ENCODE data around the gene JPH2.
"Not testable (repeated sequence)": the region's sequence is repeated elsewhere in the genome, so short reads cannot be mapped to it uniquely, and the experiment has no call there.

JPH2 gene

GRCh38 chr20:44159711-44160110 lies 27.3 kb downstream of the JPH2 start:
- no peak overlapping the region for H3K4me3 ChIP-seq (ENCODE audit: low read depth, low read length)

- H3K4me3 ChIP-seq (ENCODE audit: low read depth, low read length), result no peak overlapping the region
Measured at GRCh38 chr20:44159125-44159524, 27.9 kb downstream of the JPH2 start.

GRCh38 chr20:44157061-44157460 lies 29.9 kb downstream of the JPH2 start:
- H3K4me3 ChIP-seq (ENCODE audit: low read depth, low read length), result no peak overlapping the region

GRCh38 chr20:44154521-44155001 lies 32.4 kb downstream of the JPH2 start:
- no peak overlapping the region for H3K4me3 ChIP-seq (ENCODE audit: low read depth, low read length)

- no peak overlapping the region for H3K4me3 ChIP-seq (ENCODE audit: low read depth, low read length)
Measured at GRCh38 chr20:44153636-44154043, 33.3 kb downstream of the JPH2 start.

GRCh38 chr20:44151621-44152416 lies 35.2 kb downstream of the JPH2 start:
- no peak overlapping the region for H3K4me3 ChIP-seq (ENCODE audit: low read depth, low read length)

GRCh38 chr20:44146272-44146671 lies 40.7 kb downstream of the JPH2 start:
- H3K4me3 ChIP-seq (ENCODE audit: low read depth, low read length), result no peak overlapping the region

- no peak overlapping the region for H3K4me3 ChIP-seq (ENCODE audit: low read depth, low read length)
Measured at GRCh38 chr20:44145131-44145775, 41.7 kb downstream of the JPH2 start.

- H3K4me3 ChIP-seq (ENCODE audit: low read depth, low read length), result no peak overlapping the region
Measured at GRCh38 chr20:44143936-44144335, 43.1 kb downstream of the JPH2 start.

GRCh38 chr20:44142413-44142812 lies 44.6 kb downstream of the JPH2 start:
- H3K4me3 ChIP-seq (ENCODE audit: low read depth, low read length), result no peak overlapping the region

- no peak overlapping the region for H3K4me3 ChIP-seq (ENCODE audit: low read depth, low read length)
Measured at GRCh38 chr20:44141873-44142272, 45.1 kb downstream of the JPH2 start.

GRCh38 chr20:44138867-44139266 lies 48.1 kb downstream of the JPH2 start:
- H3K4me3 ChIP-seq (ENCODE audit: low read depth, low read length), result no peak overlapping the region

GRCh38 chr20:44137266-44137801 lies 49.7 kb downstream of the JPH2 start:
- no peak overlapping the region for H3K4me3 ChIP-seq (ENCODE audit: low read depth, low read length)

- H3K4me3 ChIP-seq (ENCODE audit: low read depth, low read length), result no peak overlapping the region
Measured at GRCh38 chr20:44136579-44137265, 50.3 kb downstream of the JPH2 start.

GRCh38 chr20:44135417-44136204 lies 51.4 kb downstream of the JPH2 start:
- H3K4me3 ChIP-seq (ENCODE audit: low read depth, low read length), result no peak overlapping the region

GRCh38 chr20:44135012-44135412 lies 52.0 kb downstream of the JPH2 start:
- no peak overlapping the region for H3K4me3 ChIP-seq (ENCODE audit: low read depth, low read length)

- H3K4me3 ChIP-seq (ENCODE audit: low read depth, low read length), result no peak overlapping the region
Measured at GRCh38 chr20:44133424-44133823, 53.6 kb downstream of the JPH2 start.

GRCh38 chr20:44131704-44132103 lies 55.3 kb downstream of the JPH2 start:
- no peak overlapping the region for H3K4me3 ChIP-seq (ENCODE audit: low read depth, low read length)

- no peak overlapping the region for H3K4me3 ChIP-seq (ENCODE audit: low read depth, low read length)
Measured at GRCh38 chr20:44129911-44130718, 56.9 kb downstream of the JPH2 start.

GRCh38 chr20:44129300-44129699 lies 57.7 kb downstream of the JPH2 start:
- H3K4me3 ChIP-seq (ENCODE audit: low read depth, low read length), result not testable (repeated sequence)
